ENCODE data around the gene NOB1. TPM values are rescaled to one million over a fixed set of nuclear protein-coding genes. Genes with fewer than 3 reads are reported as not detected.
A peak's percentile ranks its signal among the peaks of the same experiment; 100 is the strongest.

NOB1 gene
- total and polyA plus RNA-seq, 5 experiments from 2014 or later, result 35.1 to 61.5 (median 59.7) TPM

GRCh38 chr16:69691980-69692911, 62.5 kb downstream of the NOB1 start:
- POLR2A ChIA-PET, result no interaction called here
- Mint-ChIP-seq H3K9me3 (no peaks in the 10 kb centered on the region), H3K27ac (peak overlapping the region in 3 of 10 donors; percentile 8 to 44 (median 12)), H3K36me3 (peaks cover 7 to 77% (median 22%) of the 10 kb centered on the region in 3 donors), H3K27me3 (no peaks in the 10 kb centered on the region), H3K4me3 (no peak overlapping the region), H3K4me1 (peaks cover 0 to 5% (median 0%) of the 10 kb centered on the region in 4 donors)
- DNase-seq (no peak), ATAC-seq (no peak)

Other genes with a start within 250 kb of the NOB1 start
- gene NFAT5, start 189.0 kb downstream of the NOB1 start, total RNA-seq, result 10 to 100 TPM; 29.8 to 32.2 TPM
- 1 to 10 TPM; 3.8 to 6.7 (median 6.0) TPM for gene NFAT5, start 189.0 kb downstream of the NOB1 start, polyA plus RNA-seq
- gene NQO1, start 28.4 kb downstream of the NOB1 start, total RNA-seq, result 1 to 10 TPM; 3.4 to 3.7 TPM
- 1 to 10 TPM; 2.5 to 4.1 (median 3.0) TPM for gene NQO1, start 28.4 kb downstream of the NOB1 start, polyA plus RNA-seq
- gene WWP2, start 7.4 kb upstream of the NOB1 start, total RNA-seq, result 10 to 100 TPM; 56.1 to 63.3 TPM
- 10 to 100 TPM; 27.0 to 39.5 (median 31.3) TPM for gene WWP2, start 7.4 kb upstream of the NOB1 start, polyA plus RNA-seq
- 1 to 10 TPM; 1.2 to 1.3 TPM for gene CLEC18A, start 196.4 kb upstream of the NOB1 start, total RNA-seq
- under 1 TPM in 2 of 3 donors, not detected in 1; 0.08 to 0.42 TPM for gene CLEC18A, start 196.4 kb upstream of the NOB1 start, polyA plus RNA-seq